Measurements from ENCODE around the gene ZC3H7A. TPM values are rescaled to one million over a fixed set of nuclear protein-coding genes. Genes with fewer than 3 reads are reported as not detected.

ZC3H7A gene
- total and polyA plus RNA-seq, 9 of the 15 experiments (the other 6 are each of a cell fraction or from before 2014, with no cell fraction given): 19.8 to 49.1 (median 28.2) TPM

DNA sequence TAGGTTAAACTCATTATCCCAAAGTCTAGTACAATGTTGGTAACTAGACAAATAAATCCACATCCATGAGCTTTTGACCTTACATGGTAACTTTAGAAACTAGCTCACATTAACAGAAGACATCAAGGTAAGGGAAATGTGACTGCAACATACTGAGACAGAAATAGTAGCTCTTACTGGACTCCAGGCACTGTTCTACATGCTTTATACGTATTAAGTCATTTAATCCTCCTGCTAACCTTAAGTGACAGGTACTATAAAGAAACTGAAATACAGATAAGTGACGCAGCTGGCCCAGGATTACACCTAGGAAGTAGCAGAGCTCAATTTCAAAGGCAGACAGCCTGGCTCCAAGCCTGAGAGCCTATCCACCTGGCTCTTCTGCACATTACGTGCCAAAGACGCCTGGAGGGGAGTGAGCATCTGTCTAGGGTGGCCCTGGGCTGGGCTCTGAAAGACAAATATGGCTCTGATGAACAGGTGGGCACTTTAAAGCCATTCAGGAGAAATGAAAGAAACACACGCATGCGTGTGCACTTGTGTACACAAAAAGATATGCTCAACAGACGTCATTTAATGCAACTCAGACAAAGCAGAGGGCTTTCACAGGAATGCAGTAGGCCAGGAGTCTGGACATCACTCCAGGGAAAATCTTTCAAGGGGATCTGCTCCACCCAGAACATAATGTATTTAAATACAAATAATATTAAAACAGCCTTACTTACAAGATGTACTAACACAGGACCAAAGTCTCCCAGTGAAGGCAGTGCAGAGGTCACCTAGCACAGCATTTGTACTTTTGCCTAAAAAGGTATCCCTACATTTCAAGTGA, 4.4 kb downstream of the ZC3H7A start:
- intact Hi-C loops (cut with micrococcal nuclease) (no loop called here), in situ Hi-C loops (cut with MboI) (no loop called here)
- H3K27ac ChIP-seq (ENCODE audit: extremely low read depth, low read depth, low read length): no peak overlapping the region
- no peak for ATAC-seq
- CTCF ChIA-PET (ENCODE audit: low intra/inter-chr PET ratio): no interaction called here
- H3K4me2 ChIP-seq (ENCODE audit: insufficient read depth, low read length): no peak overlapping the region
- POLR2A ChIA-PET: interaction anchor here (1.3 to 4.0 kb wide), 2 partner anchors 11 to 22 kb away, joined by 5 to 18 read pairs; no protein-coding TSS in a partner anchor
- BruUV-seq (replicated peaks): no TSS peak
- peaks cover 95% of the 10 kb centered on the region for H3K79me2 ChIP-seq (ENCODE audit: control insufficient read depth, insufficient read depth, low read length)
- H3K9ac ChIP-seq (ENCODE audit: insufficient read depth in 1 of 2, low read depth in 2 of 2, low read length in 2 of 2): no peak overlapping the region
- 87% methylated on average over 7 of the region's 7 CpGs for WGBS (ENCODE audit: insufficient coverage, low coverage, missing lambda C conversion rate)
- FAIRE-seq: no peak
- H3K27me3 ChIP-seq (ENCODE audit: control insufficient read depth in 2 of 2, insufficient read depth in 2 of 2, low read length in 2 of 2): no peaks in the 10 kb centered on the region
- H2AFZ ChIP-seq (ENCODE audit: low read depth, low read length): no peak overlapping the region
- peaks cover 9% of the 10 kb centered on the region for H3K9me1 ChIP-seq (ENCODE audit: control insufficient read depth, insufficient read depth, low read length)
- H3K4me1 ChIP-seq (replicated peaks in 1 of 2; ENCODE audit: control insufficient read depth in 2 of 2, insufficient read depth in 2 of 2, low read length in 2 of 2): peaks cover 24 to 27% of the 10 kb centered on the region in 2 experiments
- no peak for DNase-seq (ENCODE audit: extremely low read depth in 1 of 4, low spot score in 3 of 4)
- peaks cover 43% of the 10 kb centered on the region for H3K36me3 ChIP-seq (ENCODE audit: control insufficient read depth, insufficient read depth, low read length)
- H4K20me1 ChIP-seq (replicated peaks; ENCODE audit: control insufficient read depth, insufficient read depth, low read length): peaks cover 21% of the 10 kb centered on the region
- no peaks in the 10 kb centered on the region for H3K9me3 ChIP-seq (replicated peaks; ENCODE audit: control insufficient read depth, insufficient read depth, low read depth, low read length)
- no peak overlapping the region for H3K4me3 ChIP-seq
- TF ChIP-seq NR2F6 (CRISPR knock-in tag; IDR thresholded peaks at IDR 0.05) (no peak), ZNF311 (CRISPR knock-in tag; IDR thresholded peaks at IDR 0.05) (no peak), CBX1 (IDR thresholded peaks at IDR 0.05; ENCODE audit: low read depth) (no peak), SIX5 (IDR thresholded peaks at IDR 0.05; ENCODE audit: borderline replicate concordance in 1 of 2, insufficient read depth in 1 of 2, low read depth in 1 of 2, low read length in 2 of 2) (no peak), CREBBP (IDR thresholded peaks at IDR 0.05; ENCODE audit: low read depth, low read length) (no peak), MYNN (IDR thresholded peaks at IDR 0.05) (no peak), MYNN (CRISPR knock-in tag; IDR thresholded peaks at IDR 0.05) (no peak), BRF1 (IDR thresholded peaks at IDR 0.05; ENCODE audit: borderline replicate concordance, extremely low read depth, insufficient read length) (no peak), CXXC5 (CRISPR knock-in tag; IDR thresholded peaks at IDR 0.05) (no peak), EWSR1 (IDR thresholded peaks at IDR 0.05; ENCODE audit: borderline replicate concordance, low read depth, partially characterized antibody) (no peak), ZNF140 (CRISPR knock-in tag; IDR thresholded peaks at IDR 0.05) (no peak), TRIM24 (IDR thresholded peaks at IDR 0.05) (no peak), ADNP (tag; IDR thresholded peaks at IDR 0.05) (no peak)
- TF ChIP-seq, protein P1, sequence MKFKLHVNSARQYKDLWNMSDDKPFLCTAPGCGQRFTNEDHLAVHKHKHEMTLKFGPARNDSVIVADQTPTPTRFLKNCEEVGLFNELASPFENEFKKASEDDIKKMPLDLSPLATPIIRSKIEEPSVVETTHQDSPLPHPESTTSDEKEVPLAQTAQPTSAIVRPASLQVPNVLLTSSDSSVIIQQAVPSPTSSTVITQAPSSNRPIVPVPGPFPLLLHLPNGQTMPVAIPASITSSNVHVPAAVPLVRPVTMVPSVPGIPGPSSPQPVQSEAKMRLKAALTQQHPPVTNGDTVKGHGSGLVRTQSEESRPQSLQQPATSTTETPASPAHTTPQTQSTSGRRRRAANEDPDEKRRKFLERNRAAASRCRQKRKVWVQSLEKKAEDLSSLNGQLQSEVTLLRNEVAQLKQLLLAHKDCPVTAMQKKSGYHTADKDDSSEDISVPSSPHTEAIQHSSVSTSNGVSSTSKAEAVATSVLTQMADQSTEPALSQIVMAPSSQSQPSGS (CRISPR knock-in tag; IDR thresholded peaks at IDR 0.05): no peak
- TF ChIP-seq, protein P2, sequence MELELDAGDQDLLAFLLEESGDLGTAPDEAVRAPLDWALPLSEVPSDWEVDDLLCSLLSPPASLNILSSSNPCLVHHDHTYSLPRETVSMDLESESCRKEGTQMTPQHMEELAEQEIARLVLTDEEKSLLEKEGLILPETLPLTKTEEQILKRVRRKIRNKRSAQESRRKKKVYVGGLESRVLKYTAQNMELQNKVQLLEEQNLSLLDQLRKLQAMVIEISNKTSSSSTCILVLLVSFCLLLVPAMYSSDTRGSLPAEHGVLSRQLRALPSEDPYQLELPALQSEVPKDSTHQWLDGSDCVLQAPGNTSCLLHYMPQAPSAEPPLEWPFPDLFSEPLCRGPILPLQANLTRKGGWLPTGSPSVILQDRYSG (tag; conservative IDR thresholded peaks at IDR 0.05; ENCODE audit: low read depth): no peak
